Epidermal melanocyte (primary cell): ENCODE measurements around the gene XRCC3.
A peak's percentile ranks its signal among the peaks of the same experiment; 100 is the strongest.

Experiments used
- DNase-seq: peaks from one replicate; pipeline ENCODE4 v3.0.0; 2011; ENCODE audit warnings: low spot score; ENCODE audit not compliant: insufficient read length

Gene XRCC3

GRCh38 chr14:103715052-103716000, at the start of gene XRCC3, which contains the start of gene ZFYVE21:
Gene XRCC3, minus strand, starts transcription at chr14:103715451. Its CDS starts 4,364 bp downstream, at chr14:103711087.
Gene ZFYVE21, plus strand, starts transcription at chr14:103715810. Its CDS starts 32 bp downstream, at chr14:103715842.
- peak; percentile 100 for DNase-seq

GRCh38 chr14:103763730-103764488, 48.7 kb upstream of the XRCC3 start:
- no peak for DNase-seq

GRCh38 chr14:103762541-103762940, 47.3 kb upstream of the XRCC3 start:
- DNase-seq: no peak

GRCh38 chr14:103762036-103762435, 46.8 kb upstream of the XRCC3 start:
- no peak for DNase-seq

GRCh38 chr14:103758059-103758776, 43.0 kb upstream of the XRCC3 start:
- DNase-seq: no peak

- no peak for DNase-seq
These were observed 39.8 kb upstream of the XRCC3 start for GRCh38 chr14:103755060-103755459.

- no peak for DNase-seq
These were observed 38.5 kb upstream of the XRCC3 start for GRCh38 chr14:103753774-103754173.

- no peak for DNase-seq
These were observed 34.6 kb upstream of the XRCC3 start for GRCh38 chr14:103749860-103750259.

- no peak for DNase-seq
These were observed 34.2 kb upstream of the XRCC3 start for GRCh38 chr14:103749452-103749851.

GRCh38 chr14:103748534-103748857, 33.2 kb upstream of the XRCC3 start:
- DNase-seq: no peak

- DNase-seq: no peak
These were observed 31.4 kb upstream of the XRCC3 start for GRCh38 chr14:103746701-103747100.

- no peak for DNase-seq
These were observed 30.2 kb upstream of the XRCC3 start for GRCh38 chr14:103745424-103745823.

- DNase-seq: no peak
These were observed 29.6 kb upstream of the XRCC3 start for GRCh38 chr14:103744621-103745395.

- no peak for DNase-seq
These were observed 28.4 kb upstream of the XRCC3 start for GRCh38 chr14:103743691-103744090.

GRCh38 chr14:103742499-103743255, 27.4 kb upstream of the XRCC3 start:
- DNase-seq: no peak

- no peak for DNase-seq
These were observed 26.6 kb upstream of the XRCC3 start for GRCh38 chr14:103741876-103742275.

GRCh38 chr14:103740991-103741689, 25.9 kb upstream of the XRCC3 start:
- DNase-seq: no peak

GRCh38 chr14:103739793-103740501, 24.7 kb upstream of the XRCC3 start:
- no peak for DNase-seq

- DNase-seq: no peak
These were observed 24.2 kb upstream of the XRCC3 start for GRCh38 chr14:103739466-103739792.
